WTC11 (cell line): ENCODE data around the gene SLC2A14. TPM values are rescaled to one million over a fixed set of nuclear protein-coding genes. Genes with fewer than 3 reads are reported as not detected.
"Not testable (repeated sequence)": the region's sequence is repeated elsewhere in the genome, so short reads cannot be mapped to it uniquely, and the experiment has no call there.

Source experiments
- ATAC-seq: fragments of 200-7000 bp; cut with Tn5 transposase; 2 replicates; pipeline ENCODE4 v1.10.0; 2021; ENCODE audit warnings: mild to moderate bottlenecking, moderate library complexity
- CTCF ChIA-PET: fragments of 300-600 bp; sonication (Branson Sonifier 250); formaldehyde crosslinking; loops from one replicate; lab custom pipeline; 2021; ENCODE audit warnings: antibody characterized with exemption; lab: Charles Lee
- POLR2A ChIA-PET: fragments of 350-600 bp; sonication (Branson Sonifier 250); formaldehyde crosslinking; loops from one replicate; lab custom pipeline; 2021; ENCODE audit warnings: antibody characterized with exemption; lab: Charles Lee
- DNase-seq: peaks from one replicate; pipeline ENCODE4 v3.0.0; 2021; ENCODE audit warnings: low spot score
- H3K27ac Mint-ChIP-seq: 2 replicates; pipeline ENCODE4 v1.8.0; 2021; ENCODE audit warnings: mixed read lengths
- H3K27me3 Mint-ChIP-seq: 2 replicates; pipeline ENCODE4 v1.8.0; 2021; ENCODE audit warnings: low read depth, mild to moderate bottlenecking, moderate library complexity, mixed read lengths
- H3K36me3 Mint-ChIP-seq: 2 replicates; pipeline ENCODE4 v1.8.0; 2021; ENCODE audit warnings: mixed read lengths
- H3K4me1 Mint-ChIP-seq: 2 replicates; pipeline ENCODE4 v1.8.0; 2022; ENCODE audit warnings: mixed read lengths
- H3K4me3 Mint-ChIP-seq: 2 replicates; pipeline ENCODE4 v1.8.0; 2021; ENCODE audit warnings: mild to moderate bottlenecking, moderate library complexity, mixed read lengths
- H3K9me3 Mint-ChIP-seq: 2 replicates; pipeline ENCODE4 v1.8.0; 2021; ENCODE audit warnings: mixed read lengths
- ARID4B ChIP-seq: sonication (generic); formaldehyde crosslinking; IDR thresholded peaks from 2 replicates; pipeline ENCODE4 v1.8.0; 2023; ENCODE audit warnings: missing genetic modification reagents, mild to moderate bottlenecking, borderline replicate concordance
- E2F1 ChIP-seq: sonication (generic); formaldehyde crosslinking; IDR thresholded peaks from 2 replicates; pipeline ENCODE4 v1.8.0; 2022; ENCODE audit warnings: mild to moderate bottlenecking, missing genetic modification reagents
- ETV6 ChIP-seq: sonication (generic); formaldehyde crosslinking; IDR thresholded peaks from 2 replicates; pipeline ENCODE4 v1.8.1; 2022; ENCODE audit warnings: mild to moderate bottlenecking, missing genetic modification reagents
- FOXP1 ChIP-seq: sonication (generic); formaldehyde crosslinking; IDR thresholded peaks from 2 replicates; pipeline ENCODE4 v1.8.0; 2022; ENCODE audit warnings: missing genetic modification reagents, mild to moderate bottlenecking, moderate library complexity, borderline replicate concordance
- HMGXB4 ChIP-seq: sonication (generic); formaldehyde crosslinking; IDR thresholded peaks from 2 replicates; pipeline ENCODE4 v1.8.1; 2023; ENCODE audit warnings: mild to moderate bottlenecking, moderate library complexity, missing genetic modification reagents
- IRF1 ChIP-seq: sonication (generic); formaldehyde crosslinking; IDR thresholded peaks from 2 replicates; pipeline ENCODE4 v1.8.0; 2023; ENCODE audit warnings: missing genetic modification reagents
- JUN ChIP-seq: sonication (generic); formaldehyde crosslinking; IDR thresholded peaks from 2 replicates; pipeline ENCODE4 v1.8.0; 2023; ENCODE audit warnings: mild to moderate bottlenecking, missing genetic modification reagents
- RORB ChIP-seq: fragments of 250-450 bp; sonication (Bioruptor Pico); IDR thresholded peaks from 2 replicates; pipeline ENCODE4 v1.9.0; 2021; ENCODE audit warnings: mild to moderate bottlenecking
- TEAD4 ChIP-seq: sonication (generic); formaldehyde crosslinking; IDR thresholded peaks from 2 replicates; pipeline ENCODE4 v1.8.0; 2022; ENCODE audit warnings: mild to moderate bottlenecking, missing genetic modification reagents
- ZNF423 ChIP-seq: fragments of 250-450 bp; sonication (Bioruptor Pico); IDR thresholded peaks from 2 replicates; pipeline ENCODE4 v2.1.2; 2022; ENCODE audit warnings: mild to moderate bottlenecking, moderate library complexity
- total RNA-seq: library from RNA; stranded (reverse); gene quantifications from 3 replicates; pipeline ENCODE4 v1.2.3, GENCODE V29; 2021

The SLC2A14 gene
- total RNA-seq, 1 experiment from 2014 or later: 24.4 TPM

GRCh38 chr12:7844116-7844515 is 28.6 kb downstream of the SLC2A14 start (continued):
- TF ChIP-seq HMGXB4 (CRISPR knock-in tag) (no peak), ETV6 (no peak), JUN (CRISPR knock-in tag) (no peak), ZNF423 (CRISPR knock-in tag) (no peak), IRF1 (CRISPR knock-in tag) (no peak), FOXP1 (CRISPR knock-in tag) (no peak), ARID4B (CRISPR knock-in tag) (no peak), E2F1 (no peak), TEAD4 (no peak), RORB (CRISPR knock-in tag) (no peak)

GRCh38 chr12:7843583-7843982 is 29.1 kb downstream of the SLC2A14 start:
- POLR2A ChIA-PET, DNase-seq, H3K9me3 Mint-ChIP-seq, H3K27me3 Mint-ChIP-seq, H3K36me3 Mint-ChIP-seq, CTCF ChIA-PET, ATAC-seq, H3K4me3 Mint-ChIP-seq: not testable (repeated sequence)
- Mint-ChIP-seq H3K27ac (peak overlapping the region; percentile 77), H3K4me1 (peaks cover 64% of the 10 kb centered on the region)

GRCh38 chr12:7843149-7843548 is 29.6 kb downstream of the SLC2A14 start:
- H3K4me3 Mint-ChIP-seq, POLR2A ChIA-PET, H3K36me3 Mint-ChIP-seq, DNase-seq, ATAC-seq, H3K27me3 Mint-ChIP-seq, CTCF ChIA-PET, H3K9me3 Mint-ChIP-seq: not testable (repeated sequence)
- Mint-ChIP-seq H3K27ac (peak overlapping the region; percentile 85), H3K4me1 (peaks cover 61% of the 10 kb centered on the region)

GRCh38 chr12:7842444-7842843 is 30.3 kb downstream of the SLC2A14 start:
- H3K27me3 Mint-ChIP-seq, POLR2A ChIA-PET, H3K9me3 Mint-ChIP-seq, DNase-seq, ATAC-seq, H3K4me3 Mint-ChIP-seq, H3K36me3 Mint-ChIP-seq, CTCF ChIA-PET: not testable (repeated sequence)
- peak overlapping the region; percentile 57; the same call in 1 of the 2 replicates for H3K27ac Mint-ChIP-seq
- peaks cover 55% of the 10 kb centered on the region for H3K4me1 Mint-ChIP-seq

- H3K4me3 Mint-ChIP-seq, H3K36me3 Mint-ChIP-seq, H3K9me3 Mint-ChIP-seq, DNase-seq, ATAC-seq, H3K27ac Mint-ChIP-seq, H3K27me3 Mint-ChIP-seq: not testable (repeated sequence)
- peaks cover 45% of the 10 kb centered on the region for H3K4me1 Mint-ChIP-seq
- ChIA-PET CTCF (interaction anchor here (0.7 kb wide), 2 partner anchors 33 to 84 kb away, joined by 4 read pairs; no protein-coding TSS in a partner anchor), POLR2A (interaction anchor here (0.7 kb wide), 1 partner anchor 846 kb away, joined by 3 read pairs; no protein-coding TSS in a partner anchor)
These were observed 32.9 kb downstream of the SLC2A14 start for GRCh38 chr12:7839848-7840247.

GRCh38 chr12:7839226-7839625 is 33.5 kb downstream of the SLC2A14 start:
- DNase-seq, ATAC-seq, H3K36me3 Mint-ChIP-seq, H3K4me3 Mint-ChIP-seq, H3K9me3 Mint-ChIP-seq, H3K27me3 Mint-ChIP-seq, POLR2A ChIA-PET: not testable (repeated sequence)
- Mint-ChIP-seq H3K27ac (peak overlapping the region; percentile 63), H3K4me1 (peaks cover 41% of the 10 kb centered on the region)
- CTCF ChIA-PET: interaction anchor here (0.7 kb wide), 1 partner anchor 33 kb away, joined by 4 read pairs; no protein-coding TSS in a partner anchor
